Spleen (tissue), 13 donors: ENCODE data around the gene SERTAD3. TPM values are rescaled to one million over a fixed set of nuclear protein-coding genes. Genes with fewer than 3 reads are reported as not detected.

Source experiments
- DNase-seq: peaks from one replicate; pipeline ENCODE4 v3.0.0-alpha.2; 2020
- H3K27ac ChIP-seq, 8 donors: fragments of 200-600 bp; sonication (generic) in 7 of 8; 1 replicate in 4 of 8; 2 replicates in 4 of 8; pipeline versions ENCODE4 v1.5.0 to v1.8.0; 2016 to 2021; ENCODE audit warnings: inconsistent platforms in 4 of 8, mild to moderate bottlenecking in 4 of 8, moderate library complexity in 1 of 8
- H3K27me3 ChIP-seq, 7 donors: fragments of 200-600 bp; sonication (generic) in 6 of 7; replicated peaks in 1 of 7; 1 replicate in 4 of 7; 2 replicates in 3 of 7; pipeline versions ENCODE4 v1.5.0 to v1.8.0; 2016 to 2021; ENCODE audit warnings: inconsistent platforms in 3 of 7, mild to moderate bottlenecking in 1 of 7
- H3K36me3 ChIP-seq, 6 donors: fragments of 200-600 bp; sonication (generic) in 5 of 6; 1 replicate in 4 of 6; 2 replicates in 2 of 6; pipeline versions ENCODE4 v1.5.0 to v1.8.0; 2016 to 2021; ENCODE audit warnings: inconsistent platforms in 2 of 6
- H3K4me1 ChIP-seq, 6 donors: fragments of 200-600 bp; sonication (generic) in 5 of 6; 1 replicate in 3 of 6; 2 replicates in 3 of 6; pipeline versions ENCODE4 v1.5.0 to v1.8.0; 2016 to 2021; ENCODE audit warnings: inconsistent platforms in 3 of 6
- H3K4me3 ChIP-seq, 8 donors: fragments of 200-600 bp; sonication (generic) in 7 of 8; 1 replicate in 4 of 8; 2 replicates in 4 of 8; pipeline versions ENCODE4 v1.5.0 to v1.8.0; 2016 to 2021; ENCODE audit warnings: inconsistent platforms in 4 of 8, mild to moderate bottlenecking in 4 of 8, moderate library complexity in 2 of 8
- H3K9me3 ChIP-seq, 8 donors: fragments of 200-600 bp; sonication (generic) in 7 of 8; 1 replicate in 4 of 8; 2 replicates in 4 of 8; pipeline versions ENCODE4 v1.5.0 to v1.8.0; 2016 to 2021; ENCODE audit warnings: inconsistent platforms in 4 of 8
- POLR2A ChIP-seq, 3 donors: fragments of 450-650 bp; IDR thresholded peaks; one replicate each; pipeline ENCODE4 v1.5.1; 2017; ENCODE audit warnings: antibody characterized with exemption in 3 of 3, mild to moderate bottlenecking in 1 of 3
- POLR2AphosphoS5 ChIP-seq, 3 donors: sonication (generic); formaldehyde crosslinking; IDR thresholded peaks; one replicate each; pipeline ENCODE4 v1.5.1; 2017; ENCODE audit warnings: antibody characterized with exemption in 3 of 3
- WGBS, 5 donors: extraction: QIAGEN DNeasy Blood & Tissue Kit in 3 of 5; methylation state at CpG; one replicate each; pipeline versions ENCODE4 v1.1.5 to v1.1.7; 2013 to 2018; 5-methylcytosine and 5-hydroxymethylcytosine counted together
- intact Hi-C: fragments of 100-400 bp; cut with DNase I; formaldehyde crosslinking; loops from one replicate; pipeline ENCODE4 v1.15.0; 2023; ENCODE audit warnings: low total_unique reads
- long read RNA-seq, 2 donors: transcript quantifications; one replicate each; lab custom pipeline, GENCODE V29; 2026
- polyA plus RNA-seq, 3 donors: library from polyadenylated mRNA; stranded (reverse); fragments of 200-250 nt; gene quantifications; one replicate each; pipeline ENCODE4 v1.2.1, GENCODE V29; 2013
- total RNA-seq, 7 donors: library from RNA; depleted of rRNA in 3 of 7; stranded (reverse); fragments of >200 nt in 3 of 7; fragmentation: NEBNext Ultra II Directional in 4 of 7; extraction: Animal tissue kit (Norgen Biotek cat#: 25700) in 4 of 7; gene quantifications; one replicate each; pipeline versions ENCODE4 v1.1.0 to v1.2.1, GENCODE V29; 2016 to 2021
- TF ChIP-seq, protein P1 (sequence below), 11 experiments: fragments of 200-600 bp in 7 of 11; fragments of 450-650 bp in 4 of 11; sonication (generic) in 4 of 11; IDR thresholded peaks in 8 of 11; conservative IDR thresholded peaks in 3 of 11; 1 replicate in 7 of 11; 2 replicates in 4 of 11; pipeline versions ENCODE4 v1.4.0 to v1.8.0; 2016 to 2021; ENCODE audit warnings: antibody characterized with exemption in 11 of 11, inconsistent platforms in 4 of 11, mild to moderate bottlenecking in 1 of 11
- donor health status: healthy with polysubstance abuse.
- donor health status: DM: no; HTN: no; CAD: no; lungs with moderate emphysema.
- donor health status: DM: no; HTN: no; CAD: no.
- donor health status: Bipolar disorder and iron deficiency.
- donor health status: healthy.
- donor health status: DM: no; HTN: no; CAD: no.
- donor health status: DM: yes; HTN: yes; CAD: no.

The SERTAD3 gene
- total RNA-seq = 10 to 100 TPM; 21.5 to 51.4 (median 30.9) TPM
- polyA plus RNA-seq = 10 to 100 TPM; 21.8 to 32.6 (median 23.5) TPM
- long read RNA-seq, donor 1, transcript SERTAD3-201 (2 exons, 1,734 nt) = major isoform, 13 of 13 reads
- long read RNA-seq, donor 1, partial matches to known transcripts = 0 of 13 reads
- long read RNA-seq, donor 1, other reads (novel, unspliced or antisense) = 0 of 13 reads
- long read RNA-seq, donor 2, transcript SERTAD3-201 (2 exons, 1,734 nt) = major isoform, 8 of 8 reads
- long read RNA-seq, donor 2, partial matches to known transcripts = 0 of 8 reads
- long read RNA-seq, donor 2, other reads (novel, unspliced or antisense) = 0 of 8 reads

DNA sequence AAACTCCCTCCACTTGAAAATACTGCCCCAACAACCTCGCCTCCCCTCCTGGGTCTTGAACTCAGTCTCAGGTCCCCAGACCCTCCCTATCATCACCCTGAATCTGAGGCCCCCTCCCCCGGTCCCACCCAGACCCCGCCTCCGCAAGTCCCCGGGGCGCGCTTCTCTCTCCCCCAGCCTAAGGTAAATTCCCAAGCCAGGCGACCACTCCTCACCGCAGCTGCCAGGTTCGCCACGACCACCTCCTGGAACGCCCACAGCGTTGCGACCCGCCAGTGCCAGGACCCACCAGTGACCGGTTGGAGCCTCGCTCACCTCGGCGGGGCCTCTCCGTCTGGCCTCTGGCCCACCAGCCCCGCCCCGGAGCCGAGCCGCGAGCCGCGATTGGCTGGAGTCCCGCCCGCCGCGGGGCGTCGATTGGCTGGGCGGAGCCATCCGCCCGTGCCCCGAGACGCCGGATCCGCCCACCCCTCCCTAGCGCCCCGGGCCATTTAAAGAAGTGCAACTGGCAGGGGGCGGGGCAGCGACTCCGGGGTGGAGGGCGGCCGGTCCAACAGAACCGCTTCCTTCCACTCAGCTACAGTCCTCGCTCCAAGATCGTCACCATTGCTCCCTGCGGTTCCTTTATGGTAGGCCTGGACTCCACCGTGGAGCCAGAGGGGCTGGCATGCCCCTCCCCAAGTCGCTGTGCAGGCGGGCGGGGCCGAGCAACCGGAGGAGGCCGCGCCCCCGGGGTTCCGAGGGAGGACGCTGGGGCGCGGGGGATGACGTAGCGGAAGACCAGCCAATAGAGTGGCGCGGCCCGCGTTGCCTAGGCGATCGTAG lies at the start of gene SERTAD3:
Gene SERTAD3 (minus strand): TSS at position 336 of the 825 bp plus-strand sequence. CDS start 2,255 bp downstream, outside the sequence.
- peak within 1 kb of the TSS; percentile 92 to 99 (median 96) for H3K27ac ChIP-seq
- peak within 1 kb of the TSS; percentile 73 to 95 (median 91) for H3K4me3 ChIP-seq
- H3K9me3 ChIP-seq = no peaks in the 10 kb centered on the region
- peaks cover 17 to 49% (median 27%) of the 10 kb centered on the region in 6 donors for H3K4me1 ChIP-seq
- peaks cover 0 to 59% (median 24%) of the 10 kb centered on the region in 6 donors for H3K36me3 ChIP-seq
- peak; percentile 96 to 98 (median 97) for TF ChIP-seq POLR2AphosphoS5 (IDR thresholded peaks at IDR 0.05)
- TF ChIP-seq POLR2A (IDR thresholded peaks at IDR 0.05) = peak in 2 of 3 donors; percentile 82
- TF ChIP-seq, protein P1, sequence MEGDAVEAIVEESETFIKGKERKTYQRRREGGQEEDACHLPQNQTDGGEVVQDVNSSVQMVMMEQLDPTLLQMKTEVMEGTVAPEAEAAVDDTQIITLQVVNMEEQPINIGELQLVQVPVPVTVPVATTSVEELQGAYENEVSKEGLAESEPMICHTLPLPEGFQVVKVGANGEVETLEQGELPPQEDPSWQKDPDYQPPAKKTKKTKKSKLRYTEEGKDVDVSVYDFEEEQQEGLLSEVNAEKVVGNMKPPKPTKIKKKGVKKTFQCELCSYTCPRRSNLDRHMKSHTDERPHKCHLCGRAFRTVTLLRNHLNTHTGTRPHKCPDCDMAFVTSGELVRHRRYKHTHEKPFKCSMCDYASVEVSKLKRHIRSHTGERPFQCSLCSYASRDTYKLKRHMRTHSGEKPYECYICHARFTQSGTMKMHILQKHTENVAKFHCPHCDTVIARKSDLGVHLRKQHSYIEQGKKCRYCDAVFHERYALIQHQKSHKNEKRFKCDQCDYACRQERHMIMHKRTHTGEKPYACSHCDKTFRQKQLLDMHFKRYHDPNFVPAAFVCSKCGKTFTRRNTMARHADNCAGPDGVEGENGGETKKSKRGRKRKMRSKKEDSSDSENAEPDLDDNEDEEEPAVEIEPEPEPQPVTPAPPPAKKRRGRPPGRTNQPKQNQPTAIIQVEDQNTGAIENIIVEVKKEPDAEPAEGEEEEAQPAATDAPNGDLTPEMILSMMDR (IDR thresholded peaks at IDR 0.05 in 8 of 11, conservative IDR thresholded peaks at IDR 0.05 in 3 of 11) = peak in 6 of 11 experiments; percentile 5 to 69 (median 49)
- H3K27me3 ChIP-seq = no peaks in the 10 kb centered on the region
- DNase-seq = peak; percentile 99
- intact Hi-C loops = loop anchor here (10.0 kb wide), 1 partner anchor 131 kb away; the partner anchor contains the start of gene SHKBP1
- 0 to 2% (median 0%) methylated on average over 30 to 72 of the region's 72 CpGs for WGBS, 5 donors

- no peak overlapping the region for H3K27ac ChIP-seq
- no peaks in the 10 kb centered on the region for H3K4me1 ChIP-seq
- H3K36me3 ChIP-seq = no peaks in the 10 kb centered on the region
- TF ChIP-seq, protein P1 (IDR thresholded peaks at IDR 0.05 in 8 of 11, conservative IDR thresholded peaks at IDR 0.05 in 3 of 11) = no peak
- TF ChIP-seq POLR2AphosphoS5 (IDR thresholded peaks at IDR 0.05) = no peak
- TF ChIP-seq POLR2A (IDR thresholded peaks at IDR 0.05) = no peak
- no peak overlapping the region for H3K4me3 ChIP-seq
- H3K9me3 ChIP-seq = no peaks in the 10 kb centered on the region
- intact Hi-C loops = no loop called here
- DNase-seq = no peak
- H3K27me3 ChIP-seq = peaks cover 0 to 18% (median 0%) of the 10 kb centered on the region in 7 donors
- 50 to 62% (median 53%) methylated on average over 4 of the region's 4 CpGs for WGBS, 5 donors
Measured at GRCh38 chr19:40493778-40494177, 49.6 kb upstream of the SERTAD3 start.

- Histone ChIP-seq H3K9me3 (no peaks in the 10 kb centered on the region), H3K36me3 (no peaks in the 10 kb centered on the region), H3K4me1 (peaks cover 0 to 6% (median 2%) of the 10 kb centered on the region in 6 donors), H3K27me3 (peaks cover 0 to 33% (median 8%) of the 10 kb centered on the region in 7 donors), H3K4me3 (no peak overlapping the region), H3K27ac (no peak overlapping the region)
- DNase-seq = no peak
- TF ChIP-seq POLR2A (IDR thresholded peaks at IDR 0.05) (no peak), POLR2AphosphoS5 (IDR thresholded peaks at IDR 0.05) (no peak)
- TF ChIP-seq, protein P1 (IDR thresholded peaks at IDR 0.05 in 8 of 11, conservative IDR thresholded peaks at IDR 0.05 in 3 of 11) = no peak
- 86 to 99% (median 96%) methylated on average over 3 of the region's 3 CpGs for WGBS, 5 donors
- intact Hi-C loops = no loop called here
Measured at GRCh38 chr19:40492274-40492673, 48.1 kb upstream of the SERTAD3 start.
